SK-N-SH (cell line): ENCODE measurements around the gene SPRR1A. TPM values are rescaled to one million over a fixed set of nuclear protein-coding genes. Genes with fewer than 3 reads are reported as not detected.

Experiments
- CTCF ChIA-PET: fragments of 300-600, 350-600 bp; formaldehyde crosslinking; extraction: SDS; loops from one replicate; lab custom pipeline; 2021; lab: Yijun Ruan, JAX
- POLR2A ChIA-PET: fragments of 350-600 bp; sonication (Branson Sonifier 250); formaldehyde crosslinking; extraction: SDS; loops from one replicate; lab custom pipeline; 2020; ENCODE audit warnings: antibody characterized with exemption, inconsistent platforms; lab: Yijun Ruan, JAX
- DNase-seq: peaks from one replicate; pipeline ENCODE4 v3.0.0; 2012
- H2AFZ ChIP-seq: fragments of 200-600 bp; sonication (generic); 2 replicates; pipeline ENCODE4 v1.8.1; 2016; ENCODE audit warnings: antibody characterized with exemption, mild to moderate bottlenecking, low read depth
- H3F3A ChIP-seq: fragments of 200-600 bp; sonication (generic); replicated peaks from 2 replicates; pipeline ENCODE3; 2016; ENCODE audit warnings: antibody characterized with exemption, mild to moderate bottlenecking; ENCODE audit not compliant: insufficient read depth
- H3K27ac ChIP-seq, 2 experiments: fragments of 200-500 bp in 1 of 2; fragments of 200-600 bp in 1 of 2; sonication (Bioruptor generic) in 1 of 2; sonication (generic), shearing (Covaris generic) in 1 of 2; 2 replicates each; pipeline versions ENCODE4 v1.5.1 to v1.6.1; 2014 to 2016; ENCODE audit warnings: low read depth in 2 of 2, inconsistent platforms in 1 of 2, low read length in 1 of 2, mild to moderate bottlenecking in 1 of 2, mixed read lengths in 1 of 2
- H3K27me3 ChIP-seq: fragments of 200-600 bp; sonication (generic), shearing (Covaris generic); 2 replicates; pipeline ENCODE4 v1.6.1; 2016; ENCODE audit warnings: mixed run types; ENCODE audit not compliant: insufficient read depth
- H3K36me3 ChIP-seq, 2 experiments: fragments of 200-500 bp in 1 of 2; fragments of 200-600 bp in 1 of 2; sonication (Bioruptor generic) in 1 of 2; sonication (generic) in 1 of 2; replicated peaks in 1 of 2; 2 replicates each; pipeline versions ENCODE3 to v1.5.1; 2014 to 2016; ENCODE audit warnings: low read length in 1 of 2, mild to moderate bottlenecking in 1 of 2; ENCODE audit not compliant: insufficient read depth in 2 of 2, control insufficient read depth in 1 of 2
- H3K4me1 ChIP-seq, 2 experiments: fragments of 200-500 bp in 1 of 2; fragments of 200-600 bp in 1 of 2; sonication (Bioruptor generic) in 1 of 2; sonication (generic), shearing (Covaris generic) in 1 of 2; 2 replicates each; pipeline versions ENCODE4 v1.5.1 to v1.6.1; 2014 to 2016; ENCODE audit warnings: low read depth in 1 of 2, low read length in 1 of 2, mixed run types in 1 of 2; ENCODE audit not compliant: insufficient read depth in 2 of 2, control insufficient read depth in 1 of 2
- H3K4me2 ChIP-seq: fragments of 200-600 bp; sonication (generic), shearing (Covaris generic); 2 replicates; pipeline ENCODE4 v1.6.1; 2017; ENCODE audit warnings: mixed run types
- H3K4me3 ChIP-seq, 2 experiments: fragments of 200-500 bp in 1 of 2; fragments of 200-600 bp in 1 of 2; sonication (Bioruptor generic) in 1 of 2; sonication (generic), shearing (Covaris generic) in 1 of 2; 2 replicates each; pipeline versions ENCODE4 v1.5.1 to v1.8.1; 2014 to 2016; ENCODE audit warnings: low read depth in 2 of 2, inconsistent platforms in 1 of 2, low read length in 1 of 2, mild to moderate bottlenecking in 1 of 2, mixed read lengths in 1 of 2, moderate library complexity in 1 of 2
- H3K79me2 ChIP-seq: fragments of 200-600 bp; sonication (generic); 2 replicates; pipeline ENCODE4 v1.8.1; 2017; ENCODE audit warnings: mild to moderate bottlenecking; ENCODE audit not compliant: insufficient read depth
- H3K9ac ChIP-seq: fragments of 200-600 bp; sonication (generic); 2 replicates; pipeline ENCODE4 v1.6.1; 2017; ENCODE audit warnings: mixed run types
- H3K9me2 ChIP-seq: fragments of 200-600 bp; sonication (generic); 2 replicates; pipeline ENCODE4 v1.6.1; 2017; ENCODE audit warnings: mixed run types
- H3K9me3 ChIP-seq: fragments of 200-600 bp; sonication (generic); 2 replicates; pipeline ENCODE4 v1.6.1; 2017; ENCODE audit warnings: mixed run types, mild to moderate bottlenecking, moderate library complexity
- H4K20me1 ChIP-seq: fragments of 200-600 bp; sonication (generic); 2 replicates; pipeline ENCODE4 v1.6.1; 2017; ENCODE audit warnings: mild to moderate bottlenecking, mixed run types; ENCODE audit not compliant: insufficient read depth
- CHD2 ChIP-seq: fragments of 150-350 bp; IDR thresholded peaks from 2 replicates; pipeline ENCODE4 v1.6.1; 2018; ENCODE audit warnings: low read length; ENCODE audit not compliant: partially characterized antibody
- ELF1 ChIP-seq: IDR thresholded peaks from 2 replicates; pipeline ENCODE4 v1.4.0; 2012
- EP300 ChIP-seq, 2 experiments: IDR thresholded peaks; 2 replicates each; pipeline versions ENCODE4 v1.4.0 to v1.6.1; 2012; ENCODE audit warnings: borderline replicate concordance in 1 of 2, low read depth in 1 of 2, low read length in 1 of 2
- FOSL2 ChIP-seq: IDR thresholded peaks from 2 replicates; pipeline ENCODE4 v1.4.0; 2012; ENCODE audit warnings: low read depth, mild to moderate bottlenecking, moderate library complexity, borderline replicate concordance
- FOXJ3 ChIP-seq: sonication (generic); formaldehyde crosslinking; IDR thresholded peaks from 2 replicates; pipeline ENCODE4 v1.5.1; 2020; ENCODE audit warnings: mild to moderate bottlenecking, missing genetic modification reagents
- FOXM1 ChIP-seq: IDR thresholded peaks from 2 replicates; pipeline ENCODE4 v1.4.0; 2012; ENCODE audit warnings: low read depth, mild to moderate bottlenecking
- GATA2 ChIP-seq: sonication (generic); formaldehyde crosslinking; IDR thresholded peaks from 2 replicates; pipeline ENCODE4 v1.5.0; 2020; ENCODE audit warnings: mild to moderate bottlenecking, missing genetic modification reagents
- IRF3 ChIP-seq: fragments of 150-350 bp; IDR thresholded peaks from 2 replicates; pipeline ENCODE4 v1.6.1; 2016; ENCODE audit warnings: mild to moderate bottlenecking, low read depth, low read length
- JUND ChIP-seq: IDR thresholded peaks from 2 replicates; pipeline ENCODE4 v1.4.0; 2012
- MAX ChIP-seq: IDR thresholded peaks from 2 replicates; pipeline ENCODE4 v1.4.0; 2012; ENCODE audit warnings: low read depth
- MEF2A ChIP-seq: IDR thresholded peaks from 2 replicates; pipeline ENCODE4 v1.4.0; 2012; ENCODE audit warnings: low read depth, borderline replicate concordance
- NRF1 ChIP-seq: IDR thresholded peaks from 2 replicates; pipeline ENCODE4 v1.6.1; 2012; ENCODE audit warnings: low read depth, mild to moderate bottlenecking, low read length
- PBX3 ChIP-seq: IDR thresholded peaks from 2 replicates; pipeline ENCODE4; 2012
- POLR2AphosphoS5 ChIP-seq: IDR thresholded peaks from 2 replicates; pipeline ENCODE4 v1.6.1; 2012; ENCODE audit warnings: low read depth, low read length
- RCOR1 ChIP-seq: fragments of 150-350 bp; IDR thresholded peaks from 2 replicates; pipeline ENCODE4 v1.6.1; 2017; ENCODE audit warnings: antibody characterized with exemption, low read length
- RXRA ChIP-seq: IDR thresholded peaks from 2 replicates; pipeline ENCODE4 v1.4.0; 2012; ENCODE audit warnings: low read depth, mild to moderate bottlenecking, borderline replicate concordance
- SIN3A ChIP-seq: IDR thresholded peaks from 2 replicates; pipeline ENCODE4 v1.6.1; 2012; ENCODE audit warnings: low read depth, mild to moderate bottlenecking, low read length, moderate library complexity, borderline replicate concordance
- SMC3 ChIP-seq: IDR thresholded peaks from 2 replicates; pipeline ENCODE4 v1.6.1; 2012; ENCODE audit warnings: low read depth, low read length, improper control_type of control experiment
- TCF12 ChIP-seq: IDR thresholded peaks from 2 replicates; pipeline ENCODE4 v1.4.0; 2012
- TEAD4 ChIP-seq: IDR thresholded peaks from 2 replicates; pipeline ENCODE4 v1.4.0; 2012; ENCODE audit warnings: mild to moderate bottlenecking, borderline replicate concordance; ENCODE audit not compliant: insufficient read depth
- WGBS: methylation state at CpG from one replicate; pipeline ENCODE4 v1.1.6; 2017; ENCODE audit warnings: low lambda C conversion rate; 5-methylcytosine and 5-hydroxymethylcytosine counted together
- polyA plus RNA-seq, 3 experiments: library from polyadenylated mRNA; depleted of rRNA; stranded (reverse); fragments of >200 nt; gene quantifications; 2 replicates each; pipeline ENCODE4 v1.2.3, GENCODE V29; 2012
- TF ChIP-seq, protein P1 (sequence below): IDR thresholded peaks from 2 replicates; pipeline ENCODE4 v1.4.0; 2012; ENCODE audit warnings: low read depth, borderline replicate concordance

Gene SPRR1A
- polyA plus RNA-seq, 1 of the 3 experiments (the other 2 are of a cell fraction) = not detected

- Histone ChIP-seq H3K36me3 (no peaks in the 10 kb centered on the region), H3K9me3 (no peaks in the 10 kb centered on the region), H3K9me2 (no peaks in the 10 kb centered on the region), H3K4me1 (no peaks in the 10 kb centered on the region), H3K4me2 (no peak overlapping the region), H3K27me3 (no peaks in the 10 kb centered on the region), H3K27ac (no peak overlapping the region), H2AFZ (no peak overlapping the region), H4K20me1 (no peaks in the 10 kb centered on the region), H3K9ac (no peak overlapping the region)
- 10% methylated on average over 1 of the region's 1 CpG for WGBS
- no peak for DNase-seq
- POLR2A ChIA-PET = no interaction called here
- TF ChIP-seq JUND (no peak), SIN3A (no peak)
- TF ChIP-seq, all 33 proteins: peak for 0
- CTCF ChIA-PET = no interaction called here
- Histone ChIP-seq H3K79me2 (no peaks in the 10 kb centered on the region), H3F3A (no peaks in the 10 kb centered on the region), H3K4me3 (no peak overlapping the region)
Measured at GRCh38 chr1:152980676-152981075, 3.2 kb upstream of the SPRR1A start.

GRCh38 chr1:152981146-152981871 lies 2.6 kb upstream of the SPRR1A start:
- Histone ChIP-seq H3K9me2 (no peaks in the 10 kb centered on the region), H3K79me2 (no peaks in the 10 kb centered on the region)
- POLR2A ChIA-PET = no interaction called here

More at GRCh38 chr1:152981146-152981871, 2.6 kb upstream of the SPRR1A start:
- H4K20me1 ChIP-seq = no peaks in the 10 kb centered on the region
- CTCF ChIA-PET = no interaction called here
- no peaks in the 10 kb centered on the region for H3K36me3 ChIP-seq
- no peak overlapping the region for H3K27ac ChIP-seq
- TF ChIP-seq SIN3A (no peak), MAX (no peak), RCOR1 (no peak), GATA2 (CRISPR knock-in tag) (no peak), POLR2AphosphoS5 (no peak), MEF2A (no peak), FOXJ3 (CRISPR knock-in tag) (no peak), PBX3 (no peak), EP300 (IDR thresholded peaks at IDR 0.05; ENCODE audit: borderline replicate concordance in 1 of 2, low read depth in 1 of 2, low read length in 1 of 2) (no peak), FOXM1 (no peak), NRF1 (no peak), CHD2 (no peak), TEAD4 (no peak), RXRA (no peak), TCF12 (no peak), SMC3 (no peak), FOSL2 (no peak), IRF3 (no peak), ELF1 (no peak)
- TF ChIP-seq, protein P1, sequence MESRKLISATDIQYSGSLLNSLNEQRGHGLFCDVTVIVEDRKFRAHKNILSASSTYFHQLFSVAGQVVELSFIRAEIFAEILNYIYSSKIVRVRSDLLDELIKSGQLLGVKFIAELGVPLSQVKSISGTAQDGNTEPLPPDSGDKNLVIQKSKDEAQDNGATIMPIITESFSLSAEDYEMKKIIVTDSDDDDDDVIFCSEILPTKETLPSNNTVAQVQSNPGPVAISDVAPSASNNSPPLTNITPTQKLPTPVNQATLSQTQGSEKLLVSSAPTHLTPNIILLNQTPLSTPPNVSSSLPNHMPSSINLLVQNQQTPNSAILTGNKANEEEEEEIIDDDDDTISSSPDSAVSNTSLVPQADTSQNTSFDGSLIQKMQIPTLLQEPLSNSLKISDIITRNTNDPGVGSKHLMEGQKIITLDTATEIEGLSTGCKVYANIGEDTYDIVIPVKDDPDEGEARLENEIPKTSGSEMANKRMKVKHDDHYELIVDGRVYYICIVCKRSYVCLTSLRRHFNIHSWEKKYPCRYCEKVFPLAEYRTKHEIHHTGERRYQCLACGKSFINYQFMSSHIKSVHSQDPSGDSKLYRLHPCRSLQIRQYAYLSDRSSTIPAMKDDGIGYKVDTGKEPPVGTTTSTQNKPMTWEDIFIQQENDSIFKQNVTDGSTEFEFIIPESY = no peak
- no peak overlapping the region for H3K4me2 ChIP-seq
- 0% methylated on average over 6 of the region's 6 CpGs for WGBS
- no peak overlapping the region for H3K4me3 ChIP-seq
- no peak for DNase-seq
- H3K27me3 ChIP-seq = no peaks in the 10 kb centered on the region
- H2AFZ ChIP-seq = no peak overlapping the region
- no peaks in the 10 kb centered on the region for H3K9me3 ChIP-seq
- no peaks in the 10 kb centered on the region for H3F3A ChIP-seq
- H3K9ac ChIP-seq = no peak overlapping the region
- no peaks in the 10 kb centered on the region for H3K4me1 ChIP-seq
